Retinal pigment epithelial cell (primary cell): ENCODE data around the gene WNT1.
A peak's percentile ranks its signal among the peaks of the same experiment; 100 is the strongest.

Experiments used
- DNase-seq: peaks from one replicate; pipeline ENCODE4 v3.0.0-alpha.2; 2010; ENCODE audit warnings: low read depth
- H3K4me3 ChIP-seq: 2 replicates; pipeline ENCODE4 v1.5.1; 2011; ENCODE audit warnings: mild to moderate bottlenecking, low read length, control low read depth, moderate library complexity
- TF ChIP-seq, protein P1 (sequence below): conservative IDR thresholded peaks from 2 replicates; pipeline ENCODE4 v1.5.1; 2011; ENCODE audit warnings: low read depth, low read length, control low read depth, inconsistent platforms

Gene WNT1

DNA sequence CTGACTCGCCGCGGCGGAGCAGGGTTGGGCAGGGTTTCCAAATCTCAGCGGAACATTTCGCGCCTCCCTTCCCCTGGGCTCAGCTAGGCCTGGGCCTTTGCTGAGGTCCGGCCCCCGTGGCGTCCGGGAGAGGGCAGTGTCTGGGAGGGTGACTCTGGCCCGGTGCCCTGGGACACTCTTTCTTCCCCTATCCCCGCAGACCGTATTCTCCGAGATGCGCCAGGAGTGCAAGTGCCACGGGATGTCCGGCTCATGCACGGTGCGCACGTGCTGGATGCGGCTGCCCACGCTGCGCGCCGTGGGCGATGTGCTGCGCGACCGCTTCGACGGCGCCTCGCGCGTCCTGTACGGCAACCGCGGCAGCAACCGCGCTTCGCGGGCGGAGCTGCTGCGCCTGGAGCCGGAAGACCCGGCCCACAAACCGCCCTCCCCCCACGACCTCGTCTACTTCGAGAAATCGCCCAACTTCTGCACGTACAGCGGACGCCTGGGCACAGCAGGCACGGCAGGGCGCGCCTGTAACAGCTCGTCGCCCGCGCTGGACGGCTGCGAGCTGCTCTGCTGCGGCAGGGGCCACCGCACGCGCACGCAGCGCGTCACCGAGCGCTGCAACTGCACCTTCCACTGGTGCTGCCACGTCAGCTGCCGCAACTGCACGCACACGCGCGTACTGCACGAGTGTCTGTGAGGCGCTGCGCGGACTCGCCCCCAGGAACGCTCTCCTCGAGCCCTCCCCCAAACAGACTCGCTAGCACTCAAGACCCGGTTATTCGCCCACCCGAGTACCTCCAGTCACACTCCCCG is 3.0 kb downstream of the WNT1 start:
- DNase-seq = no peak
- TF ChIP-seq, protein P1, sequence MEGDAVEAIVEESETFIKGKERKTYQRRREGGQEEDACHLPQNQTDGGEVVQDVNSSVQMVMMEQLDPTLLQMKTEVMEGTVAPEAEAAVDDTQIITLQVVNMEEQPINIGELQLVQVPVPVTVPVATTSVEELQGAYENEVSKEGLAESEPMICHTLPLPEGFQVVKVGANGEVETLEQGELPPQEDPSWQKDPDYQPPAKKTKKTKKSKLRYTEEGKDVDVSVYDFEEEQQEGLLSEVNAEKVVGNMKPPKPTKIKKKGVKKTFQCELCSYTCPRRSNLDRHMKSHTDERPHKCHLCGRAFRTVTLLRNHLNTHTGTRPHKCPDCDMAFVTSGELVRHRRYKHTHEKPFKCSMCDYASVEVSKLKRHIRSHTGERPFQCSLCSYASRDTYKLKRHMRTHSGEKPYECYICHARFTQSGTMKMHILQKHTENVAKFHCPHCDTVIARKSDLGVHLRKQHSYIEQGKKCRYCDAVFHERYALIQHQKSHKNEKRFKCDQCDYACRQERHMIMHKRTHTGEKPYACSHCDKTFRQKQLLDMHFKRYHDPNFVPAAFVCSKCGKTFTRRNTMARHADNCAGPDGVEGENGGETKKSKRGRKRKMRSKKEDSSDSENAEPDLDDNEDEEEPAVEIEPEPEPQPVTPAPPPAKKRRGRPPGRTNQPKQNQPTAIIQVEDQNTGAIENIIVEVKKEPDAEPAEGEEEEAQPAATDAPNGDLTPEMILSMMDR = peak; percentile 27
- no peak overlapping the region for H3K4me3 ChIP-seq

GRCh38 chr12:48981757-48982157 is 3.6 kb downstream of the WNT1 start:
- TF ChIP-seq, protein P1 = no peak
- DNase-seq = no peak
- H3K4me3 ChIP-seq = no peak overlapping the region

DNA sequence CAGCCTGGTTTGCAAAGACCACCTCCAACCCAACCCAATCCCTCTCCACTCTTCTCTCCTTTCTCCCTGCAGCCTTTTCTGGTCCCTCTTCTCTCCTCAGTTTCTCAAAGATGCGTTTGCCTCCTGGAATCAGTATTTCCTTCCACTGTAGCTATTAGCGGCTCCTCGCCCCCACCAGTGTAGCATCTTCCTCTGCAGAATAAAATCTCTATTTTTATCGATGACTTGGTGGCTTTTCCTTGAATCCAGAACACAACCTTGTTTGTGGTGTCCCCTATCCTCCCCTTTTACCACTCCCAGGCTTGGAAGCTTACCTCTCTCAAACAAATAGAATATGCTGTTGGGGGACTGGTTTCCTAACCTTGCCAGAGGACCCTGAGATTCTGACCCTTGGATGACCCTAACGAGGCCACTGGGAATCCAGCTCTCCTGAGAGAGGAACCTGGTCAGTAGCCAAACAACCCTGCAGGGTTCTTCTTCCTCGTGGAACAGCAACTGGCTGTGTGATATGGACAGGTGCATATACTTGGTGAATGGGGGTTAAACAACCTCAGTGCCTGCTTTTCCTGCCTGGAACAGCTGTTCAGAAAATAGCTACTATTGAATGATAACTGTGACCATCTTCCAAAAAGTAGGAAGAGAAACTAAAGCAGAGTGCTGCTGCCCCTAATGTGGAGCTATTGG is 4.4 kb downstream of the WNT1 start:
- DNase-seq = no peak
- no peak overlapping the region for H3K4me3 ChIP-seq
- TF ChIP-seq, protein P1 = no peak

DNA sequence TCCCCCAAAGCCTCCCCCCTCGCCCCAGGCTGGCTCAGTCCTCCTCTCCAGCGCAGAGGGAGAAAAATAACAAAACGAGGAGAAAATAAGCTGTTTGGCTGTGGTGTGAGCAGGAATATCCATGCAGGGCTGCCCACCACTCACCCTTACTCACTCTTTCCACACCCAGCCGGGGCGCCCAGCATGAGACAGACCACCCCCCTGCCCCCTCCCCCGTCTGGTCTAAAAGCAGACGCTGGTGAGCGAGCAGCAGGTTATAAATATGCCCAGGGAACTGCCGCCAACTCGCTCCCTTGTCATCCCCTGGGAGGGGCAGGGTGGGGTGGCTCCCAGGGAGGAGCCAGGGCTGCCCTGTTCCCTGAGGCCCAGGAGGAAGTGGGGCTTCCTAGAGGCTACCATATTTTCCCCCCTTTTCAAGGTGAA is 7.4 kb downstream of the WNT1 start:
- TF ChIP-seq, protein P1 = no peak
- no peak for DNase-seq
- no peak overlapping the region for H3K4me3 ChIP-seq

GRCh38 chr12:48985901-48986300 is 7.8 kb downstream of the WNT1 start:
- TF ChIP-seq, protein P1 = no peak
- no peak for DNase-seq

DNA sequence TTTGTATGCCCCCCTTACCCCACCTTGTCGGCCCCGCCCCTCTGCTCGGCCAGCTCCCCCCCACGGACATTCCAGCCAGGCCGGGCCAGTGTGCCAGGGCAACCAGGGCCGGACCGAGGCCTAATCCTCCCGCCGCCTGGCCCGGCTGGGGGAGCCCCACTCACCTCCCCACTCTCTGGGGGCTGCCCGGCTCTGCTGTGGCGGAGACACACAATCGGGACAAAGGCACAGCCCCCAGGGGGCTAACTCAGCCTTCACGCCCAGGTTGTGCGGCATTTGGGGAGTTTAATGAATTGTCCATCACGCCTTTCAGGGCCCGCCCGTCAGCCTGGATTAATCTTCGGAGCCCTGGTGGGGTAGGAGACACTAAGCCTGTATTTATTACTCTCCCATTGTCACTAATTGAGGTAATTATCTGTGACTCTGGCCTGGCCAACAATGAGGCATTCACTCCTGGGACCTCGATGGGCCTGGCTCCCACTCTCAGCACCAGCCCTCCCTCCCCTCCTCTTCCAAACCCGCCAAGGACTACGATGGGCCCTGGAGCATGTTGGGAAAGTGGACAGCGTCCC is 8.7 kb downstream of the WNT1 start:
- DNase-seq = no peak
- TF ChIP-seq, protein P1 = no peak
- H3K4me3 ChIP-seq = no peak overlapping the region

More at GRCh38 chr12:48985901-48986300, 7.8 kb downstream of the WNT1 start:
- no peak overlapping the region for H3K4me3 ChIP-seq
